ENCODE data around the gene INSRR.

INSRR gene

GRCh38 chr1:156804572-156805243, 54.2 kb downstream of the INSRR start:
- no peak for DNase-seq (ENCODE audit: low read depth)

- DNase-seq (ENCODE audit: low read depth) = no peak
These were observed 54.9 kb downstream of the INSRR start for GRCh38 chr1:156804026-156804425.

DNA sequence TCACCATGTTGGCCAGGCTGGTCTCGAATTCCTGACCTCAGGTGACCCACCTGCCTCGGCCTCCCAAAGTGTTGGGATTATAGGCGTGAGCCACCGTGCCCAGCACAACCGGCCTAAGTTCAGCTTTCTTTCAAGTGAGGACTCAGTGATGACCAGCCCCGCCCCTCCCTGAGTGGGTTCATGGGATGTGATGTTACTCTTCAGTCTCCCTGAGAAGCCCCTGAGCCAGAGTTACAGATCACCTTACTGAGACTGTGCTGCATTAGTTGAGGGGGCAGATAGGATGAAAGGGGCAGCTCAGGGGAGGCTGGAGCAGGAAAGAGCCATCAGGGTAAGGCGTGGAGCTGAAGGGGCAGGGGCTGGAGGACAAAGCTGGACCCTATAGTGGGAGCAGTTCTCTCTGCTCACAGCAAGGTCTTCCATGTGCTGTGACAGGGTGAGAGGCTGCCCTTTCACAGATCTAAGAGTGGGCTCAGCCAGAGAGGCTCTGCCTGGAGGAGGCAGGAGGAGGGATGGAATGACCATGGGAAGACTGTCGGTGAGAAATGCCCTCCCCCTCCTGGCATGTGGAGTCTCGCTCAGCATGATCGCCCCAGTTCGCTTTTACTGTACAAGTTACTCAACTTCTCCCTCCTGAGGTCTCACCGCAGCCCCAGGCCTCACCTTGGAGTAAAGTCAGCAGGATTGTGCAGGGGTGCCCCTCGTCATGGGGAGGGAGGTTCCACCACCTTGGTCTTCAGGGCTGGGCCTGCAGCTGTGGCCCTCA, 55.6 kb downstream of the INSRR start:
- DNase-seq (ENCODE audit: low read depth) = no peak

DNA sequence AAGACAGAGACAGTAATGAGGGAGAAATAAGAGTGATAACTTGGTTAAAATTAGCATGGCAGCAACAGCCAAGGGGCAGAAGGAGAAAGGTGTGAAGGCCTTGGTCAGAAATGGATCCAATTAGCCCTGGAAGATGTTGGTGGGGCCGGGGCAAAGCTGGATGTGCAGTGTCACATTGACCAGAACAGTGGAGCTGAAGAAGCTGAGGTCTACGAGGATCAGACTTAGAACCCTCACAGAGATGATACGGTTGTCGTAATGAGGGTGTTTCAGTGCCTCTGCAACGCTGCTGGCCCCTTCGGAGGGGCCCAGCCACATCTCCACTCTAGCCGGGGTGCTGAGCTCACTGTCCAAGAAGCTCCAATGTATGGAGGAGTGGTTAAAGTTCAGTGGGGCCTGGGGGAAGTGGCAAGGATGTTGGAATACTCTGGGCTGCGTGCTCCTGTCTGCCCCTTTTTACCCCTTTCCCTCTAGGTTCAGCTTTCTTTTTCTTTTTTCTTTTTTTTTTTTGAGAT, 56.4 kb downstream of the INSRR start:
- no peak for DNase-seq (ENCODE audit: low read depth)

DNA sequence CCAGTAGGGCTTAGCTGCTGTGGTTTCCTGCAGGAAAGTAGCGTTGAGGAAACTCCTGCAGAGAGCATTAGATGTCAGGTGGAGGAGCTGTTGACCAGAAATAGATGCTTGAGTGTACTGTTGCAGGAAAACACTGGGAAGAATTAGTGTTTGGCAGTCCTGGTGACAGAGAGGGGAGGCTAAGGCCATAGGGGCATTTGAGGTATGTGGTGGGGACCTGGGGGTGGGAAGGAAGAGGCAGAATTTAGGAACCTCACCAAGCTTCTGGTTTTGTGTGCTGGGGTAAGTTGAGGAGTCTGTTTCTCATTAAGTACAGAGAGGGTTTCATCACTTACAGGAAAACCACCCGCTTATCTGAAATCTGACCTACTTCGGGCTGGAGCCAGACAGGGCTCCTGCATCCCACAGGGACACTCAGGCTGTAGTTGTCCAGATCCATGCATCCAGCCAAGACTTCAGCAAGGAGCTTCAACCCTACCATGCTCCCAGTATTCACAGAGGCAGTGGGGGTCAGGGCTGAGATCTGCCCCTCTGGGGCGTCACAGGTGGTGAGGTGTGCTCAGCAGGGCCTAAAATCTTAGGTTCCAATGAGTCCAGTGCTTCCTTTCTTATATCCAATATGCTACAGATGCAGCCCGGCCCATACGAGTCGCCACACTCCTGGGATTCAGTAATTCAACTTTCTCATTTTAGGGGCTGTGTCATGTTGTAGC, 57.4 kb downstream of the INSRR start:
- no peak for DNase-seq (ENCODE audit: low read depth)

DNA sequence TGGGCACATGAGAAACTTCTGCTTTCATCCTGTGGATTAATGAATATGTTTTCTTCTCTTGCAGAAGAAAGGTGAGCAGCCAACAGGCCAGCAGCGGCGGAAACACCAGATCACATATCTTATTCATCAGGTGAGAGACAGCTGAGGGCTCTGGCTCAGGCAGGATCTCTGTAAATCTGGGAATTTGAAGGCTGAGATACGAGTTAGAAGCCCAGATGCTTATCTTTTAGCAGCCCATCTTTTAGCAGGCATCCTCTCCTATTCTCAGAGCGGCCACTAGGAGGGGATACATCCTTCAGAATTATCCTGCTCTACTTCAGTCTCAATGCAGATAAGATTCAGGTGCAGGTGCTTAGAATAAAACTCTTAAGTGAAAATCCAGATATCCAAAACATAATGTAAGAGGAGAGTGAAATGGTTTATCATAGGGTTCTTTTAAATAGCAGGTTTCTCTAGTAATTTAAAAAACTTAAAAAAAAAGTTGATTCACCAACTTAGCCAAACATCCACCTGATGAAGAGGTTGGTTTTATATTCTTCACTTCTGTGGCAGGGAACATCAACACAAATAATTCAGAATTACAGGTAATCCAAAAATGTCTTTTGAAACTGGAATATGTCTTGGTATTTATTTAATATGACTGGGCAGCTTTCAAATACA, 61.6 kb downstream of the INSRR start:
- DNase-seq (ENCODE audit: low read depth) = no peak

GRCh38 chr1:156796340-156797097, 62.4 kb downstream of the INSRR start:
- no peak for DNase-seq (ENCODE audit: low read depth)

DNA sequence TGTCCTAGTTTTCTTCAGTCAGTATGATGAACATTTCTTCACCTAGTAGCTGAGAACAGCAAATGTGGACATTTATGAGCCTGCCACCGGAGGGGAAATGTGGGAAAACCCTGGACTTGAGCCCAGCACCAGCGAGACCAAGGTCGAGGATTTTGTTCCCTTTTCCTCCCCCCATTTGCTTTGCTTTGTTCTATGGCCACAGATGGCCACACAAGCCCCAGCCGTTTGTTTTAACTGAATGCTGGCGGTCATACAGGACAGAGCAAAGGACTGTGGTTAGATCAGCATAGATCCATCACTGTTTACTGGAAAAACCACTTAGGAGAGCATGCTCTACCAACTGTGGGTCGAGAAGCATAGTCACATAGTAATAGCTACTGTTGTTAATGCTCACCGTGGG, 63.1 kb downstream of the INSRR start:
- no peak for DNase-seq (ENCODE audit: low read depth)

DNA sequence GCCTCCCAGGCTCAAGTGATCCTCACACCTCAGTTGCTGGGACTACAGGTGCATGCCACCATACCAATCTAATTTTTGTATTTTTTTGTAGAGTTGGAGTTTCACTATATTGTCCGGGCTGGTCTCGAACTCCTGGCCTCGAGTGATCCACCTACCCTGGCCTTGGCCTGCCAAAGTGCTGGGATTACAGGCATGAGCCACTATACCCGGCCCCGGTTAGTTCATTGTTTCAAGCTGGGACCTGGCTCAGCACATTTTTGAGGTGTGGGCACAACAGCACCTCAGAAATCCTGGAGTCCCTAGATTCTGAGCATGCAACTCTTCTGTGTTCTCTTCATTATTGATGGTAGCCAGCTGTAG, 63.6 kb downstream of the INSRR start:
- DNase-seq (ENCODE audit: low read depth) = no peak

DNA sequence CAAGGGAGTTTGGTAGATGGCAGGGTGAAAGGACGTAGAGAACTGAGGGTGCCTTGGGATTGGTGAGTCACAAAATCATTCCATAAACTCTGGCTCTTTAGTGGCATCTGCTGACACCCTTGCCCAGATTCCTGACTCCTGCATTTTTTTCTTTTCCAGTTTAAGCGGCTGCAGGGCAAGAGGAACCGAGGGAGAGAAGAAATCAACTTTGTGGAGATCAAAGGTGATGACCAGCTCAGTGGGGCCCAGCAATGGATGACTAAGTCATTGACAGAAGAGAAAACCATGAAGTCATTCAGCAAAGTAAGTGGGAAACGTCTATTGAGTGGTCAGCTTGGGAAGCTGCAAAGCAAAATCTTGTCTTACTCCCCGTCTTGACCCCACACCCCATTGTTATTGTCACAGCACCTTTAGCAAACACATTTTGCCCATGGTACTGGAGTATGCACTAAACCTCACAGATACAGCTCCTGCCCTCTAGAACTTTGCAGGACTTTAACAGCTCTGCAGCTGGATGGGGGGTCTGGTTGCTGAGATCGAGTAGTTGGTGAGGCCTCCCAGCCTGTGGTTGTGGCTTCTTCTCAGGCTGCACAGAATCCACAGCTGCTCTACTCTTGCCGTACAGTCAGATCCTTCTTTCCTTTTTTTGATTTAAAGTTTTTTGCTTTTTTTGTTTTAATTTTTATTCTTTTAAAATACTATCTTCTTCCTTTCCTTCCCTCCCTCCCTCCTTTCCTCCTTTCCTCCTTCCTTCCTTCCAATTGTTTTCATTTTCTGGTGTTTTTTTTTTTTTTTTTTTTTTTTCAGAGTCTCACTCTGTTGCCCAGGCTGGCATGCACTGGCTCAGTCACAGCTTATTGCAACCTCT, 64.2 kb downstream of the INSRR start:
- DNase-seq (ENCODE audit: low read depth) = no peak
